HepG2 (cell line): ENCODE results near the gene APCDD1L. TPM values are rescaled to one million over a fixed set of nuclear protein-coding genes. Genes with fewer than 3 reads are reported as not detected.

ENCODE experiments used
- HOXD1 ChIP-seq: sonication (generic); formaldehyde crosslinking; IDR thresholded peaks from 2 replicates; pipeline ENCODE4 v1.5.0; 2020; ENCODE audit warnings: missing genetic modification reagents
- KMT2A ChIP-seq: sonication (generic); formaldehyde crosslinking; IDR thresholded peaks from 2 replicates; pipeline ENCODE4 v1.4.0; 2020; ENCODE audit warnings: missing genetic modification reagents
- MIXL1 ChIP-seq: IDR thresholded peaks from 2 replicates; pipeline ENCODE4 v1.6.1; 2016
- MTA3 ChIP-seq: sonication (generic); formaldehyde crosslinking; IDR thresholded peaks from 2 replicates; pipeline ENCODE4 v1.4.0; 2020; ENCODE audit warnings: missing genetic modification reagents
- ZFP82 ChIP-seq: sonication (generic); formaldehyde crosslinking; IDR thresholded peaks from 2 replicates; pipeline ENCODE4 v1.5.1; 2020; ENCODE audit warnings: mild to moderate bottlenecking, missing genetic modification reagents, borderline replicate concordance
- ZNF143 ChIP-seq: sonication (generic); formaldehyde crosslinking; IDR thresholded peaks from 2 replicates; pipeline ENCODE4 v1.4.0; 2020; ENCODE audit warnings: missing genetic modification reagents
- ZNF224 ChIP-seq: sonication (generic); formaldehyde crosslinking; IDR thresholded peaks from 2 replicates; pipeline ENCODE4 v1.5.0; 2020; ENCODE audit warnings: mild to moderate bottlenecking, missing genetic modification reagents
- ZNF550 ChIP-seq: sonication (generic); formaldehyde crosslinking; IDR thresholded peaks from 2 replicates; pipeline ENCODE4 v1.4.0; 2020; ENCODE audit warnings: mild to moderate bottlenecking, missing genetic modification reagents, borderline replicate concordance
- ZNF605 ChIP-seq: sonication (generic); formaldehyde crosslinking; IDR thresholded peaks from 2 replicates; pipeline ENCODE4 v1.8.0; 2022; ENCODE audit warnings: mild to moderate bottlenecking, missing genetic modification reagents
- ZNF644 ChIP-seq: IDR thresholded peaks from 2 replicates; pipeline ENCODE4 v1.6.1; 2016; ENCODE audit warnings: low read depth
- ZSCAN31 ChIP-seq: sonication (generic); formaldehyde crosslinking; IDR thresholded peaks from 2 replicates; pipeline ENCODE4 v1.5.0; 2020; ENCODE audit warnings: low read depth, mild to moderate bottlenecking, missing genetic modification reagents
- polyA plus RNA-seq, 8 experiments: library from polyadenylated mRNA; depleted of rRNA in 3 of 8; stranded (reverse) in 7 of 8; unstranded in 1 of 8; fragments of >200 nt; fragmentation: Illumina TruSeq in 4 of 8; extraction: Trizol in 4 of 8; gene quantifications; 2 replicates each; pipeline versions ENCODE4 v1.2.1 to v1.2.3, GENCODE V29; 2011 to 2016; ENCODE audit warnings: low read depth in 4 of 8, missing spikeins in 1 of 8, mixed read lengths in 1 of 8; ENCODE audit not compliant: insufficient read depth in 1 of 8
- total RNA-seq, 5 experiments: library from RNA; depleted of rRNA; stranded (reverse); fragments of >200 nt; fragmentation: Illumina TruSeq; extraction: Trizol; gene quantifications; 2 replicates each; pipeline ENCODE4 v1.2.3, GENCODE V29; 2016; ENCODE audit warnings: low read depth in 1 of 5
- TF ChIP-seq, protein P1 (sequence below), 2 experiments: sonication (generic) in 1 of 2; formaldehyde crosslinking in 1 of 2; IDR thresholded peaks; 2 replicates each; pipeline versions ENCODE4 v1.4.0 to v1.6.1; 2016 to 2020; ENCODE audit warnings: borderline replicate concordance in 1 of 2, low read depth in 1 of 2, mild to moderate bottlenecking in 1 of 2, missing genetic modification reagents in 1 of 2
- TF ChIP-seq, protein P2 (sequence below): sonication (generic); formaldehyde crosslinking; IDR thresholded peaks from 2 replicates; pipeline ENCODE4 v1.4.0; 2020; ENCODE audit warnings: missing genetic modification reagents, mild to moderate bottlenecking, borderline replicate concordance
- TF ChIP-seq, protein P3 (sequence below): sonication (generic); formaldehyde crosslinking; IDR thresholded peaks from 2 replicates; pipeline ENCODE4 v1.5.1; 2020; ENCODE audit warnings: missing genetic modification reagents, mild to moderate bottlenecking, borderline replicate concordance
- TF ChIP-seq, protein P4 (sequence below): sonication (generic); formaldehyde crosslinking; IDR thresholded peaks from 2 replicates; pipeline ENCODE4 v1.5.1; 2020; ENCODE audit warnings: mild to moderate bottlenecking, missing genetic modification reagents, moderate library complexity
- TF ChIP-seq, protein P5 (sequence below): sonication (generic); IDR thresholded peaks from 2 replicates; pipeline ENCODE4 v1.6.1; 2016; ENCODE audit warnings: low read depth, borderline replicate concordance

APCDD1L gene
- total and polyA plus RNA-seq, 2 of the 13 experiments (the other 11 are each of a cell fraction or from before 2014, with no cell fraction given): not detected

DNA sequence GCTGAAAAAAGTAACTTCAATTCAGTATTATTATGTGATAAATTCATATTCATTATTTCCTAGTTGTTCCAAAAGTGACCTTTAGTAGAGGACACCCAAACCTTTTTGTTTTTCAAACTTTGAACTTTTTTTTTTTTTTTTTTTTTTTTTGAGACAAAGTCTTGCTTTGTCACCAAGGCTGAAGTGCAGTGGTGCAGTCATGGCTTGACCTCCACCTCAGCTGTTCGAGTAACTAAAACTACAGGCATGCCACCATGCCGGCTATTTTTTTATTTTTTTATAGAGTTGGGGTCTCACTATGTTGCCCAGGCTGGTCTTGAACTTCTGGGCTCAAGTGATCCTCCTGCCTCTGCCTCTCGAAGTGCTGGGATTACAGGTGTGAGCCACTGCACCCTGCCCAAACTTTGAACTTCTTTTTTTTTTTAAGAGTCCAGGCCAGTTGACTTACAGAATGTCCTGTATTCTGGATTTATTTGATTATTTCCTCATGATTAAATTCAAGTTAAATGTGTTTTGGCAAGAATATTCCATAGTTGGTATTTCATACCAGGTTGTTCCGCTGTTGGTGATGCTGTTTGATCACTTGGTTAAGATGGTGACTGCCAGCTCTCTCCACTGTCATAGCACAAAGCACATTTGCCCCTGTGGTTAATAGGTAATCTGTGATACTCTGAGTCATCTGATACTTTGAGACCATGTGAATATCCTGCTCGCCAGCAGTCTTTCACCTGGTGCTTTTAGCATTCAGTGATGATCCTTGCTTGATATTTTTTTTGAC is 78.1 kb downstream of the APCDD1L start (continued):
- TF ChIP-seq ZNF550 (CRISPR knock-in tag) (no peak), ZNF644 (peak; percentile 54), HOXD1 (CRISPR knock-in tag) (no peak), ZSCAN31 (CRISPR knock-in tag) (no peak), ZNF224 (no peak), MIXL1 (CRISPR knock-in tag) (0 out of 2 replicates have a peak, but pooled peaks have one; percentile 10), ZNF605 (0 out of 2 replicates have a peak, but pooled peaks have one; percentile 28), ZFP82 (no peak), KMT2A (CRISPR knock-in tag) (no peak), MTA3 (no peak), ZNF143 (CRISPR knock-in tag) (no peak)
- TF ChIP-seq, protein P1, sequence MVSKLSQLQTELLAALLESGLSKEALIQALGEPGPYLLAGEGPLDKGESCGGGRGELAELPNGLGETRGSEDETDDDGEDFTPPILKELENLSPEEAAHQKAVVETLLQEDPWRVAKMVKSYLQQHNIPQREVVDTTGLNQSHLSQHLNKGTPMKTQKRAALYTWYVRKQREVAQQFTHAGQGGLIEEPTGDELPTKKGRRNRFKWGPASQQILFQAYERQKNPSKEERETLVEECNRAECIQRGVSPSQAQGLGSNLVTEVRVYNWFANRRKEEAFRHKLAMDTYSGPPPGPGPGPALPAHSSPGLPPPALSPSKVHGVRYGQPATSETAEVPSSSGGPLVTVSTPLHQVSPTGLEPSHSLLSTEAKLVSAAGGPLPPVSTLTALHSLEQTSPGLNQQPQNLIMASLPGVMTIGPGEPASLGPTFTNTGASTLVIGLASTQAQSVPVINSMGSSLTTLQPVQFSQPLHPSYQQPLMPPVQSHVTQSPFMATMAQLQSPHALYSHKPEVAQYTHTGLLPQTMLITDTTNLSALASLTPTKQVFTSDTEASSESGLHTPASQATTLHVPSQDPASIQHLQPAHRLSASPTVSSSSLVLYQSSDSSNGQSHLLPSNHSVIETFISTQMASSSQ (IDR thresholded peaks at IDR 0.05; ENCODE audit: low read depth): peak; percentile 74
- TF ChIP-seq, protein P1 (CRISPR knock-in tag; IDR thresholded peaks at IDR 0.05; ENCODE audit: borderline replicate concordance): peak; percentile 40; the same call in 1 of the 2 replicates
- TF ChIP-seq, protein P2, sequence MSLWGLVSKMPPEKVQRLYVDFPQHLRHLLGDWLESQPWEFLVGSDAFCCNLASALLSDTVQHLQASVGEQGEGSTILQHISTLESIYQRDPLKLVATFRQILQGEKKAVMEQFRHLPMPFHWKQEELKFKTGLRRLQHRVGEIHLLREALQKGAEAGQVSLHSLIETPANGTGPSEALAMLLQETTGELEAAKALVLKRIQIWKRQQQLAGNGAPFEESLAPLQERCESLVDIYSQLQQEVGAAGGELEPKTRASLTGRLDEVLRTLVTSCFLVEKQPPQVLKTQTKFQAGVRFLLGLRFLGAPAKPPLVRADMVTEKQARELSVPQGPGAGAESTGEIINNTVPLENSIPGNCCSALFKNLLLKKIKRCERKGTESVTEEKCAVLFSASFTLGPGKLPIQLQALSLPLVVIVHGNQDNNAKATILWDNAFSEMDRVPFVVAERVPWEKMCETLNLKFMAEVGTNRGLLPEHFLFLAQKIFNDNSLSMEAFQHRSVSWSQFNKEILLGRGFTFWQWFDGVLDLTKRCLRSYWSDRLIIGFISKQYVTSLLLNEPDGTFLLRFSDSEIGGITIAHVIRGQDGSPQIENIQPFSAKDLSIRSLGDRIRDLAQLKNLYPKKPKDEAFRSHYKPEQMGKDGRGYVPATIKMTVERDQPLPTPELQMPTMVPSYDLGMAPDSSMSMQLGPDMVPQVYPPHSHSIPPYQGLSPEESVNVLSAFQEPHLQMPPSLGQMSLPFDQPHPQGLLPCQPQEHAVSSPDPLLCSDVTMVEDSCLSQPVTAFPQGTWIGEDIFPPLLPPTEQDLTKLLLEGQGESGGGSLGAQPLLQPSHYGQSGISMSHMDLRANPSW (CRISPR knock-in tag): no peak
- TF ChIP-seq, protein P3, sequence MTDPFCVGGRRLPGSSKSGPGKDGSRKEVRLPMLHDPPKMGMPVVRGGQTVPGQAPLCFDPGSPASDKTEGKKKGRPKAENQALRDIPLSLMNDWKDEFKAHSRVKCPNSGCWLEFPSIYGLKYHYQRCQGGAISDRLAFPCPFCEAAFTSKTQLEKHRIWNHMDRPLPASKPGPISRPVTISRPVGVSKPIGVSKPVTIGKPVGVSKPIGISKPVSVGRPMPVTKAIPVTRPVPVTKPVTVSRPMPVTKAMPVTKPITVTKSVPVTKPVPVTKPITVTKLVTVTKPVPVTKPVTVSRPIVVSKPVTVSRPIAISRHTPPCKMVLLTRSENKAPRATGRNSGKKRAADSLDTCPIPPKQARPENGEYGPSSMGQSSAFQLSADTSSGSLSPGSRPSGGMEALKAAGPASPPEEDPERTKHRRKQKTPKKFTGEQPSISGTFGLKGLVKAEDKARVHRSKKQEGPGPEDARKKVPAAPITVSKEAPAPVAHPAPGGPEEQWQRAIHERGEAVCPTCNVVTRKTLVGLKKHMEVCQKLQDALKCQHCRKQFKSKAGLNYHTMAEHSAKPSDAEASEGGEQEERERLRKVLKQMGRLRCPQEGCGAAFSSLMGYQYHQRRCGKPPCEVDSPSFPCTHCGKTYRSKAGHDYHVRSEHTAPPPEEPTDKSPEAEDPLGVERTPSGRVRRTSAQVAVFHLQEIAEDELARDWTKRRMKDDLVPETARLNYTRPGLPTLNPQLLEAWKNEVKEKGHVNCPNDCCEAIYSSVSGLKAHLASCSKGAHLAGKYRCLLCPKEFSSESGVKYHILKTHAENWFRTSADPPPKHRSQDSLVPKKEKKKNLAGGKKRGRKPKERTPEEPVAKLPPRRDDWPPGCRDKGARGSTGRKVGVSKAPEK (CRISPR knock-in tag): no peak
- TF ChIP-seq, protein P4, sequence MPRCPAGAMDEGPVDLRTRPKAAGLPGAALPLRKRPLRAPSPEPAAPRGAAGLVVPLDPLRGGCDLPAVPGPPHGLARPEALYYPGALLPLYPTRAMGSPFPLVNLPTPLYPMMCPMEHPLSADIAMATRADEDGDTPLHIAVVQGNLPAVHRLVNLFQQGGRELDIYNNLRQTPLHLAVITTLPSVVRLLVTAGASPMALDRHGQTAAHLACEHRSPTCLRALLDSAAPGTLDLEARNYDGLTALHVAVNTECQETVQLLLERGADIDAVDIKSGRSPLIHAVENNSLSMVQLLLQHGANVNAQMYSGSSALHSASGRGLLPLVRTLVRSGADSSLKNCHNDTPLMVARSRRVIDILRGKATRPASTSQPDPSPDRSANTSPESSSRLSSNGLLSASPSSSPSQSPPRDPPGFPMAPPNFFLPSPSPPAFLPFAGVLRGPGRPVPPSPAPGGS: no peak
- TF ChIP-seq, protein P5, sequence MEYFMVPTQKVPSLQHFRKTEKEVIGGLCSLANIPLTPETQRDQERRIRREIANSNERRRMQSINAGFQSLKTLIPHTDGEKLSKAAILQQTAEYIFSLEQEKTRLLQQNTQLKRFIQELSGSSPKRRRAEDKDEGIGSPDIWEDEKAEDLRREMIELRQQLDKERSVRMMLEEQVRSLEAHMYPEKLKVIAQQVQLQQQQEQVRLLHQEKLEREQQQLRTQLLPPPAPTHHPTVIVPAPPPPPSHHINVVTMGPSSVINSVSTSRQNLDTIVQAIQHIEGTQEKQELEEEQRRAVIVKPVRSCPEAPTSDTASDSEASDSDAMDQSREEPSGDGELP: peak; percentile 64; the same call in 1 of the 2 replicates
